PC-3 (cell line): ENCODE measurements around the gene RNPEP. TPM values are rescaled to one million over a fixed set of nuclear protein-coding genes. Genes with fewer than 3 reads are reported as not detected.

ENCODE experiments used
- ATAC-seq: fragments of 200-7000 bp; cut with Tn5 transposase; 2 replicates; pipeline ENCODE4 v1.9.1; 2020; ENCODE audit warnings: mild to moderate bottlenecking, moderate library complexity
- BruUV-seq: library from RNA; stranded (reverse); fragments of 400-500 nt; replicated peaks from 2 replicates; lab custom pipeline; 2021; lab: Mats Ljungman, UMichigan
- CTCF ChIA-PET: fragments of 300-600 bp; sonication (Branson Sonifier 250); formaldehyde crosslinking; loops from one replicate; lab custom pipeline; 2022; ENCODE audit warnings: antibody characterized with exemption; lab: Charles Lee
- POLR2A ChIA-PET: fragments of 300-600 bp; sonication (Branson Sonifier 250); formaldehyde crosslinking; loops from one replicate; lab custom pipeline; 2022; ENCODE audit warnings: antibody characterized with exemption; ENCODE audit not compliant: unreplicated experiment; lab: Charles Lee
- DNase-seq: peaks from one replicate; pipeline ENCODE4 v3.0.0-alpha.2; 2015
- H2AFZ ChIP-seq: fragments of 300-600 bp; sonication (generic); 2 replicates; pipeline ENCODE4 v1.6.0; 2016; ENCODE audit warnings: antibody characterized with exemption, low read length
- H3F3A ChIP-seq: fragments of 300-600 bp; sonication (generic); one replicate; pipeline ENCODE4 v1.6.0; 2017; ENCODE audit warnings: antibody characterized with exemption, low read length, control low read depth, mild to moderate bottlenecking; ENCODE audit not compliant: unreplicated experiment
- H3K27ac ChIP-seq: fragments of 300-600 bp; sonication (generic); 2 replicates; pipeline ENCODE4 v1.5.1; 2016; ENCODE audit warnings: mild to moderate bottlenecking, low read length
- H3K27me3 ChIP-seq: fragments of 300-600 bp; sonication (generic); 2 replicates; pipeline ENCODE4 v1.6.1; 2016; ENCODE audit warnings: low read length, mixed read lengths
- H3K36me3 ChIP-seq: fragments of 300-600 bp; sonication (generic); 2 replicates; pipeline ENCODE4 v1.6.1; 2016; ENCODE audit warnings: low read depth, mixed run types, low read length, mixed read lengths
- H3K4me1 ChIP-seq: fragments of 300-600 bp; sonication (generic); 2 replicates; pipeline ENCODE4 v1.5.1; 2016; ENCODE audit warnings: low read length; ENCODE audit not compliant: insufficient read depth
- H3K4me2 ChIP-seq: fragments of 300-600 bp; sonication (generic); 2 replicates; pipeline ENCODE4 v1.6.0; 2016; ENCODE audit warnings: low read length
- H3K4me3 ChIP-seq: fragments of 300-600 bp; sonication (generic); 2 replicates; pipeline ENCODE4 v1.5.1; 2016; ENCODE audit warnings: mild to moderate bottlenecking, low read length, mixed read lengths
- H3K79me2 ChIP-seq: fragments of 300-600 bp; sonication (generic); 2 replicates; pipeline ENCODE4 v1.6.1; 2017; ENCODE audit warnings: low read length, mixed read lengths
- H3K9ac ChIP-seq: fragments of 300-600 bp; sonication (generic); 2 replicates; pipeline ENCODE4 v1.6.0; 2016; ENCODE audit warnings: mild to moderate bottlenecking, low read length
- H3K9me2 ChIP-seq: fragments of 300-600 bp; sonication (generic); replicated peaks from 2 replicates; pipeline ENCODE4 v1.6.1; 2016; ENCODE audit warnings: mixed run types, low read length, mixed read lengths
- H3K9me3 ChIP-seq: fragments of 300-600 bp; sonication (generic); 2 replicates; pipeline ENCODE4 v1.6.1; 2016; ENCODE audit warnings: low read length, mixed read lengths
- H4K20me1 ChIP-seq: fragments of 300-600 bp; sonication (generic); 2 replicates; pipeline ENCODE4 v1.6.1; 2016; ENCODE audit warnings: low read length, mixed read lengths
- CTCF ChIP-seq: fragments of 300-600 bp; sonication (generic); conservative IDR thresholded peaks from 2 replicates; pipeline ENCODE4 v1.5.1; 2017; ENCODE audit warnings: antibody characterized with exemption, low read depth, mild to moderate bottlenecking, low read length
- EZH2 ChIP-seq: fragments of 300-600 bp; sonication (generic); IDR thresholded peaks from one replicate; pipeline ENCODE4 v1.6.1; 2017; ENCODE audit warnings: antibody characterized with exemption, mild to moderate bottlenecking, low read length; ENCODE audit not compliant: unreplicated experiment
- EZH2phosphoT487 ChIP-seq: fragments of 300-600 bp; sonication (generic); IDR thresholded peaks from 2 replicates; pipeline ENCODE4 v1.6.1; 2018; ENCODE audit warnings: mild to moderate bottlenecking, antibody characterized with exemption, low read length, borderline replicate concordance
- intact Hi-C: fragments of 100-400 bp; cut with micrococcal nuclease; formaldehyde crosslinking; loops from 2 replicates; pipeline ENCODE4 v1.9.0; 2023
- total RNA-seq: library from RNA; depleted of rRNA; stranded (reverse); fragments of >200 nt; gene quantifications from 2 replicates; pipeline ENCODE4 v1.2.3, GENCODE V29; 2014

The RNPEP gene
- total RNA-seq, 1 experiment from 2014 or later: 64.7 TPM

- Histone ChIP-seq H3K4me2 (no peak overlapping the region), H3K27ac (no peak overlapping the region), H3K9me2 (no peaks in the 10 kb centered on the region), H3K36me3 (peaks cover 37% of the 10 kb centered on the region), H3K9ac (no peak overlapping the region), H3K79me2 (no peaks in the 10 kb centered on the region), H3K9me3 (no peaks in the 10 kb centered on the region), H3K4me3 (no peak overlapping the region), H4K20me1 (no peaks in the 10 kb centered on the region), H2AFZ (no peak overlapping the region), H3K27me3 (no peaks in the 10 kb centered on the region), H3K4me1 (no peaks in the 10 kb centered on the region), H3F3A (no peaks in the 10 kb centered on the region)
- DNase-seq (no peak), ATAC-seq (no peak)
- no TSS peak for BruUV-seq
- intact Hi-C loops: no loop called here
- ChIA-PET CTCF (interaction anchor here (0.7 kb wide), 1 partner anchor 68 kb away, joined by 13 read pairs; no protein-coding TSS in a partner anchor), POLR2A (no interaction called here)
- no peak for TF ChIP-seq EZH2phosphoT487
- no peak for TF ChIP-seq CTCF
- TF ChIP-seq EZH2: no peak
These were observed 18.2 kb upstream of the RNPEP start for GRCh38 chr1:201964261-201964660.

- no peak overlapping the region for H3K4me3 ChIP-seq
- no peaks in the 10 kb centered on the region for H3F3A ChIP-seq
- H3K4me1 ChIP-seq: no peaks in the 10 kb centered on the region
- ChIA-PET POLR2A (no interaction called here), CTCF (no interaction called here)
- no peaks in the 10 kb centered on the region for H4K20me1 ChIP-seq
- peaks cover 53% of the 10 kb centered on the region for H3K36me3 ChIP-seq
- H3K79me2 ChIP-seq: no peaks in the 10 kb centered on the region
- H2AFZ ChIP-seq: no peak overlapping the region
- no peak overlapping the region for H3K9ac ChIP-seq
- TF ChIP-seq EZH2 (no peak), CTCF (no peak), EZH2phosphoT487 (no peak)
- intact Hi-C loops: no loop called here
- no peak overlapping the region for H3K4me2 ChIP-seq
- BruUV-seq: no TSS peak
- H3K9me2 ChIP-seq: no peaks in the 10 kb centered on the region
- H3K27ac ChIP-seq: no peak overlapping the region
- H3K9me3 ChIP-seq: no peaks in the 10 kb centered on the region
- no peaks in the 10 kb centered on the region for H3K27me3 ChIP-seq
- ATAC-seq (no peak), DNase-seq (no peak)
These were observed 16.3 kb upstream of the RNPEP start for GRCh38 chr1:201966171-201966570.

GRCh38 chr1:201968202-201968925, 14.1 kb upstream of the RNPEP start:
- Histone ChIP-seq H3K9me2 (no peaks in the 10 kb centered on the region), H3K36me3 (peaks cover 46% of the 10 kb centered on the region), H3K27ac (no peak overlapping the region), H3K27me3 (no peaks in the 10 kb centered on the region), H4K20me1 (no peaks in the 10 kb centered on the region), H2AFZ (no peak overlapping the region), H3F3A (no peaks in the 10 kb centered on the region), H3K4me2 (no peak overlapping the region), H3K4me1 (no peaks in the 10 kb centered on the region), H3K4me3 (no peak overlapping the region), H3K9me3 (no peaks in the 10 kb centered on the region), H3K9ac (no peak overlapping the region), H3K79me2 (no peaks in the 10 kb centered on the region)
- BruUV-seq: no TSS peak
- TF ChIP-seq EZH2 (no peak), CTCF (no peak), EZH2phosphoT487 (no peak)
- intact Hi-C loops: no loop called here
- POLR2A ChIA-PET: no interaction called here
- ATAC-seq (no peak), DNase-seq (no peak)
- CTCF ChIA-PET: interaction anchor here (0.6 kb wide), 1 partner anchor 48 kb away, joined by 3 read pairs; no protein-coding TSS in a partner anchor
